Frontal cortex (tissue), 4 donors: ENCODE results near the gene UBASH3B. TPM values are rescaled to one million over a fixed set of nuclear protein-coding genes. Genes with fewer than 3 reads are reported as not detected.
"Not testable (repeated sequence)": the region's sequence is repeated elsewhere in the genome, so short reads cannot be mapped to it uniquely, and the experiment has no call there.

Experiments used
- DNase-seq, 2 donors: peaks; one replicate each; pipeline ENCODE4 v3.0.0; 2012; ENCODE audit warnings: low spot score in 2 of 2
- FAIRE-seq: peaks from 2 replicates; lab custom pipeline; 2012; peaks lifted over from hg19 to GRCh38; lab: Jason Lieb, UNC
- total RNA-seq: library from RNA; depleted of rRNA; stranded (reverse); fragments of >200 nt; gene quantifications from one replicate; pipeline ENCODE4 v1.2.3, GENCODE V29; 2014
- donor health status: control.
- donor health status: control.
- donor health status: control.

The UBASH3B gene
- total RNA-seq, 1 donor from 2014 or later: 24.1 TPM

DNA sequence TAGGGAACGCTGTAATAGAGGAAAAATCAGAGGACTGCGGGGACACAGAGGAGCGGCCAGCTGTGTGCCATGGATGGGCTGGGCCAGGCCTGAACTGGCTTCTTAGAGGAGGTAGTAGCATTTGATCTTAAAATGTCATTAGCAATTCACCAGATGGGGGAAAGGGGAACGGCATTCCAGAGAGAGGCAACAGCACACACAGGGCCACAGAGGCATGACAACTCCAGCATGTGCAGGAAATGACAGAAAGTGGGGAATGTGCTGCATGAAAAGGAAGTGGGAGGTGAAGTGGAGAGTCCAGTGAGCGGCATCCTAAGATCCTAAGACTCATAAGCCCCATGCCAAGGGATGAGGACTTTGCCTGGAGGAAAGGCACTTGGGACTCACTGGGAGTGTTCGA is 69.0 kb downstream of the UBASH3B start:
- DNase-seq: no peak
- FAIRE-seq: no peak

DNA sequence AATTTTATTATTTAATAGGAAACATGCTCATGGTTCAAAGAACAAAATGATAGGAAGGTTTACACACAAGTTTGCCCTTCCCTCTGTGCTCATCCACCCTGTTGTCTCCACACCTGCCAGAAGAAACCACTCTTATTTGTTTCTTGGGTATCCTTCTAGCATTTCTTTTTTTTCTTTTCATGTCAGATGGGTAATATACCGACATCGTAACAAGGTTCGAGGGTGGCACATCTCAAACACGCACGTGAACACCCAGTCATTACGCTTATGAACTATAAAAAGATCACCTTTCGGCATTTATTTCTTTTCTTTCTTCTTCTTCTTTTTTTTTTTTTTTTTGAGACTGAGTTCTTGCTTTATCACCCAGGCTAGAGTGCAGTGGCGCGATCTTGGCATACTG is 70.5 kb downstream of the UBASH3B start:
- FAIRE-seq: no peak

DNA sequence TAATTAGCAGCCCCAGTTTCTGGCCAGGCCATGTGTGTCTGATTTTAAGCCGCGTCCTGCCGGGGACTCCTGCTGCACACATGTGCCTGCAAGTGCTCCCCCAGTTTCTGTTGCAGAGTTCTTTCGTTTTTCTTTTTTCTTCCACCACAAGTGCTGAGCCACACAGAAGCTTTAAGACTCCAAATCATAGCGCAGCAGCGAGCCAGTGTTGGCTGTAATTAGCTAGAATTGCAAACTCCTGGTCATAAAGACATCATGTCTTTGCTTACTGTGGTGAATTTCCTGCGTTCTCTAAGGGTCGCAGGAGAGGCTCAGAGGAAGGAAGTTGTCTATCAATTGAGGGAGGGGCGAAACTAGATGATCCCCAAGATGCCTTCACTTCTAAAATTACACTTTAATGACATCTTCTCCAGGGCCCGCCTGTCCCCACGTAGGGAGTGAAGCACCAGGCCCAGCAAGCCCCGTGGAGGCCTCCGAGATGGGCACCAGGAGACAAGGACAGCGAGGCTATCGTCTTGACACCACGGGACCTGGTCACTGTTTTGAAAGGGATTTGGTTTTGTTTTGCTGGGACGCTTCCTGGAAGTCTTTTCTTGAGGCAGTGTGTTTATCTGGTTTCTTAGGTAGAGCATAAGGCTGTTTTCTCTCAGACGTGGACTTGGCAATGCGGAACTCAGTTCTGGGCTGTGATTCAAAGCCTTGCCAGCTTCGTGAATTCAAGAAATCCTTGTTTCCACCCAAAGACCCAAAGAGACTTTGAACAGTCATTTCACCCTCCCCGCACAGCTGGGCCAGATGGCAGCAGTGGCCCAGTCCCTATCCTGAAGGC is 71.8 kb downstream of the UBASH3B start:
- DNase-seq: no peak

More for the DNA sequence above, 70.5 kb downstream of the UBASH3B start:
- DNase-seq: no peak

DNA sequence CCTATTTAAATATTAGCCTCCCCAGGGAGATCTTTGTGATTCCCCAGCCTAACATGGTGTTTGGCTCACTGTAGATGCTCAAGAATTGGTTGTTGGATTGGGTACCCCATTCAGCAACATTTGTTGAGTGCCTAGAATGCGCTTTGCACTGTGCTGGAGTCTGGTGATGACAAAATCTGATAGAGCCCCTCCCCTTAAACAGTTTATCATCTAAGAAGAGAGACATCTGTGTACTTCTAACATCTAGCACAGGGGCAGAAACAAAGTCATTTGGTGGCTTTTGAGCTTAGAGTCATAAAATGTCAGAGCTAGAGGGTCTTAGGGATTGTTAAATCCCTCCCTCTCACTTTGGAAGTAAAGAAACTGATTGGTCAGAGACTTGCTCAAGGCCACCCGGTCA is 73.0 kb downstream of the UBASH3B start:
- FAIRE-seq (no peak), DNase-seq (no peak)

More for the DNA sequence above, 71.8 kb downstream of the UBASH3B start:
- FAIRE-seq: no peak

DNA sequence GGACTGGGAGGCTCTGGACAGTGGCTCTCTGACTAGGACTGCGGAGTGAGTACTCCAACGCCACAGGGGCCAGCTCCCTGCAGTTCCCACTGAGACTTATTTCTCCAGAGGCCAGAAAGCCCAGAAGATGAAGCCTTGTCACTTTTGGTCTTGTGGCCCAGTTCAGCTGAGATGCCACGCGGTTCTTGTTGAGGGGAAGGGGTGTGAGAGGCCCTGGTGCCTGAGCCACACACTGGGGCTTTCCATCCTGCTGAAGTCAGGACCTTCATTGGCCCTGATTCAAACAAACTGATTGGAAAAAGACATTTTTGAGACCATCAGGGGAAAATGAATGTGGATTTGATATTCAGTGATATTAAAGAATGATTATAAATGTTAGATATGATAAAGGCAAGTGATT is 73.6 kb downstream of the UBASH3B start:
- DNase-seq: no peak
- FAIRE-seq: no peak

DNA sequence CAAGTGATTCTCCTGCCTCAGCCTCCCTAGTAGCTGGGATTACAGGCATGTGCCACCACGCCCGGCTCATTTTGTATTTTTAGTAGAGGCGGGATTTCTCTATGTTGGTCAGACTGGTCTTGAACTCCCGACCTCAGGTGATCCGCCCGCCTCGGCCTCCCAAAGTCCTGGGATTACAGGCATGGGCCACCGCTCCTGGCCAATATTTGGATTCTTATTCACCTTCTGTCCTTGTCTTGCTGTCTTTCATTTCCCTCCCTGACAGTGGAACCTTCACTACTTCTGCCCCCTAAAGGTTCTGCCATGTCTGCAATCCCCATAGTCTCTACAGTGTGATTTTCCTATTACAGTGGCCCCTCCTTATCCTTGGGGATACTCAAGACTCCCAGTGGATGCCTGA is 75.2 kb downstream of the UBASH3B start:
- not testable (repeated sequence) for DNase-seq, FAIRE-seq

DNA sequence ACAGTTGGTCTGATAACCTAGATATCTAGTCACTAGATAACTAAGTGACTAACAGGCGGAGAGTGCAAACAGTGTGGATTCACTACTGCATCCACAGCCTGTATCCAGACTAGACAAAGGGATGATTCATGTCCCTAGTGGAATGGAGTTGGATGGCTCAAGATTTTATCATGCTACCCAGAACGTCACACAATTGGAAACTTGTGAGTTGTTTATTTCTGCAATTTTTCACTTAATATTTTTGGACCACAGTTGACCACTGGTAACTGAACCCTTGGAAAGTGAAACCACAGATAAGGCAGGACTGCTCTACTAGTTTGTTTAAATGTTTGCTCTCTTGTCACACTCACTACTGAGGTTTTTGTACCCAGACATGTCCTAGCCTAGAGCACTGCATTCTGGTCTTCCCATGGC is 76.0 kb downstream of the UBASH3B start:
- DNase-seq (no peak), FAIRE-seq (no peak)

DNA sequence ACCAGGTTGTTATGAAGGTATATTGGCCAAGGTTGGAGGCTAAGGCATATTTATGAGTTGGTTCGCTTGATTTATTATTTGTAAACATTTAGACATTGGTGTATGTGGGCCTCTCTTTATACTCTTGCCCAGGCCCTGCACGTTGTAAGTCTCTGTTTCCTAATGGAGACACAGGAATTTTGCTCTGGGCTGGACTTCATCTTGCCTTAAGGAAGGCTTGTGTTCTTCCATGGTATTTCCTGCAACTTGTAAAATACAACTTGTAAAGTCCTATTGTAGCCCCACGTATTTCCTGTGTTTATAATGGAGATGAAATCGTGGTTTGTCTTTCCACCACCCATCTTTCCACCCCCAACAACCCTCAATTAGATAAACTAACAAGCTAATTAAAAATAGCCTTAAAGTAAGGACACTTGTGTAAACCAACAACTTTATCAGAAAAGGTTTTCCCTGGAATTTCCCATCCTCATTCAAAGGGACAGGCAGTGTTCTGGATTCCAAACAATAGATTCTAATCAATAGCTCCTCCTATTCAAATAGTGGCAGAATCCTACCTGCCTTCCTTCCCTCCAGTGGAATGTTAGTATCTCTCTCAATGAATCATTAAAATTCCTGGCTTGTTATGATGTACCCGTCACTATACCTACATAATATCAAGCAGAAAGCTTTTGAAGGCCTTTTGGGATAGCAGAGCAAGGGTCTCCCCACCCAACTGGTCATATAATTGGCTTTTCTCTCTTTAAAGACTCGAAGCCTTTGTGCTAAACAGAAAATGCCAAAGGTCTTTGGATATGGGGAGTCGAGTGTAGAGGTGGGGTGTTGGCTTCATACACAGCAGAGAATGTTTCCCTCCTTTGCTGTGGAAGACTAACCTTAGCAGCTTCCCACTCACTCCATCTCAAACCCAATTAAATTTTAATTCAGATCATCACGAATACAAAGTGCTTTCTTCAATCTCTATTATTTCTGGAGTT is 77.1 kb downstream of the UBASH3B start:
- no peak for DNase-seq
- no peak for FAIRE-seq

DNA sequence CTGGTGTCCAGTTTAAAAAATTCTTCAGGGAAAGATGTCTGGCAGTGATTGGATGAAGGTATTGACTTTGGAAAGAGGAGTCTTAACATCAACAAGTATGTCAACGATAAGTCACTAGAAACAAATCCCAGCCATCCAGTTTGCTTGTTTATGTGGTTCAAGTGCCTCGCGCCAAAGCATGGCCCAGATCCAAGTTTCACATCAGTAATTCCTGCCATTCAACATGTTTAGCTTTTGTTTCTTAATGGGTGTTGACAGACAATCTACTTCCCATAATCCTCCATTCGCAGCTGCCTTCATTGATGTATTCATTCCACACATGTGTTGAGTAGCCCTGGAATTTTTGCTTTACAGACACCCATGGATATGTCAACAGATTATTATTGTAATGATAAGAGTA is 77.8 kb downstream of the UBASH3B start:
- no peak for FAIRE-seq

DNA sequence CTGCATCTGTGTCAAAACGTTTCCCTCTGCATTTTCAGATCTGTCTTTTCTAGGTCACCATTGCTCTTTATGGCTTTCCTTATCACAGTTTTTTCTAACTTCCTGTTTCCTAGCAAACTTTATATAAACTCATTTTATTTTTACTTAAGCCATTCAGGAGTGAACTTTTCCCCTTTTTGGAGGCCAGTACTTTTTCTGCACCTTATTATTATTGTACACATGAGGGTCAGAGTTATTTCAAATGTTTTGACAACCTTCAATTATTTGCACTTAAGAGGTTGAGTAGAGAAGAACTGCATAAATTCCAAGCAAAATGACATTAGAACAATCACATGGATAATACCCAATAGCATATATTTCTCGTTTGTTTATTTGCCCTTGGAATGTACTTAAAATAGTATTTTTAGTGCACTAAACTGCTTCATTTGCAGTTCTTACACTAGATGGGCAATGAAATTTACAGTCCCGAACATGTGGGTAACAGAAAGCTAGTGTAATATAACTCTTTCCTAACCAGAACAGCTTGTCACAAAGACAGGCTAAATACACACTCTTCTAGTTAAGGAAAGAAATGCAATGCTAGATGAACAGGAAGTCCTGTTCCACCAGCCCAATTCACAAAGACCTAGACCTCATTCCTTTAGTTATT is 79.5 kb downstream of the UBASH3B start:
- no peak for FAIRE-seq

More for the DNA sequence above, 77.8 kb downstream of the UBASH3B start:
- no peak for DNase-seq

DNA sequence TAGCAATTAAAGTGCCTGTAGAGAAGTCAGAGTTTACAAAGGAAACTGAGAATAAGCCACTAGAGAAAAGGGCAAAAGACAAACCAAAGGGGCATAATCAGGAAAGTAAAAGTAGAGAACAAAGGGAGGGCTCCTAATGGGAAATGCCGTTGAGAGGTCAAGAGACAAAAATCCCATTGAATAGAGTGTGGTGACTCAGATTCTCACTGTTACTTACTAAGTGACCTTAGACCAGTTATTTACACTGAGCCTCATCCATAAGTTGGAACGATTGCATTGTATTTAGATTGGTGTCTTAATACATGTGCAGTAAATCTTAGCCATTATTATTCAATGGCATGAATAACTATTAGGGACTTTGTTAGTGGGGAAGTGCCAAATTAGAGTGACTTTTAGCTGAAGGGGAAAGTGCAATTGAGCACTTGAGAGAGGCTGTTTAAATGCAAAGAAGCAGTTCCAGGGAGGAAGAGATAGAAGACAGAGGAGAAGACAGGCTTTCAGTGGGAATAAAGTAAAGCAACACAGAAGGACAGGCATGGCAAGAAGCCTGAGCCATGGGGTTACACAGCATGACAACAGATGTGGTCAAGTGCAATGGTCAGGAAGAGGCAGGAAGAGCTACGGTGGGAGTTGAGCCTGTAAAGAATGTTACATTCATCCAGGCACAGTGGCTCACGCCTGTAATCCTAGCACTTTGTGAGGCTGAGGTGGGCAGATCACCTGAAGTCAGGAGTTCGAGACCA is 82.6 kb downstream of the UBASH3B start:
- DNase-seq (no peak), FAIRE-seq (no peak)

More for the DNA sequence above, 79.5 kb downstream of the UBASH3B start:
- DNase-seq: no peak

DNA sequence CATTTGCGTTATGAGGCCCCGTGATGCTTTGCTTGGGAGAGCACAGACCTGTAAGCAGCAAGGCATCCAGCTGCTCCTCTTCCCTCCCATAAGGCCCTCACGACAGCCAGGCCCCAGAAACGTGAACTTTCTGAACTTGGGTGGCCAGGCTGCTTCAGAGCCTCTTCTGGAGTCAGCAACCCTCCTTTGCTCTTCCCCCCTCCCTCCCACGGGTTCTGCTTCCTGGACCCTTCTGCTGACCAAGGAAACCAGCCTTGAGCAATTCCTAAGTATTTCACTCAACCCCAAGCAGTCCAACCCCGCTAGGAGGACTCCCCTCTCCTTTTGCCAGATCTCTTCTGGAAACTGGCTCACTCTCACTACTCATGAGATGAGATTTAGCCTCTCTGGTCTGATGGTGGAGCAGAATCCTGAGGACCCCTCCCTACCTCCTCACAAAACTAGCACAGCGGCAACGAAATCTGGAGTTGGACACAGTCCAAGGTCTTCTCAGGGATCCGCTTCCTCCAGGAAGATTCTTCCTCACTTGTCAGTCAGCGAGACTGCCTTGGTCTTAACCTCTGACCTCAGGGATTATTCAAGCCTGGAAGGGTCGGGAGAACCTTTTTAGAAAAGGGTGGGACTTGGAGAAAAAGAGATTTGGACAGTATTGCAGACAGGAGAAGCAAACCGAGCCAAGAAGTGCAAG is 86.2 kb downstream of the UBASH3B start:
- DNase-seq: no peak
- FAIRE-seq: no peak

DNA sequence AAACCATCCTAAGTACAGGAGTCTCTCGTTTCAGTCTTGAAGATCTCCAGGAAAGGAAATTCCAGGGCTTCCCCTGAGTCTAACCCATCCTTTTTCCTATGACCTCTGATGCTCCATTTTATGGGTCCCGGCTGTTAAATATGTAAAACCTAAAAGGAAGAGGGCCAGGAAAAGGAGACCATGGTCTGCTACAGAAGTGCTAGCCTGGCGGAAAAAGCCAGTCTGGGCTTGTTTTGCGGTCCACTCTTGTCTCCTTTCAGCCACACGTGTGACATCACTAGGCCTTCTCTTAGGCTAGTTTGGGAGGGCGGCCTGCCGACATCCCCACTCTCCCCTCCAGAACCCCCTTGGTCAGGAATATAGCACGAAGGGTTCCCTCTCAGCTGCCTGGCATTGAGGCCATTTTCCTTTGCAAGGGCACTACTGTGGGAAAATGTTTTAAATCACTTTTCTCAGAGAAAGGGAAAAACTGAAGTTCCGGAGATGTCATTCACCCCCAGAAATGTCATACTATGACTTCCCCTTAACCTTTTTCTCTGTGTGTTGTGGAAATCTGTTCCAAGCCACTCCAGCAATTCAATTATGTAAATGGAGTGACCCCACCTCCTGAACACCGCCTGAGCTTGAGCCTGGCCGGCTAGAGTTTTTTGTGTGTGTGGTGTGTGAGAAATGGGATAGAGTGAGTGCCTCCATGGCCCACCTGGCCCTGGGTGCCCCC is 86.9 kb downstream of the UBASH3B start:
- DNase-seq (no peak), FAIRE-seq (no peak)

DNA sequence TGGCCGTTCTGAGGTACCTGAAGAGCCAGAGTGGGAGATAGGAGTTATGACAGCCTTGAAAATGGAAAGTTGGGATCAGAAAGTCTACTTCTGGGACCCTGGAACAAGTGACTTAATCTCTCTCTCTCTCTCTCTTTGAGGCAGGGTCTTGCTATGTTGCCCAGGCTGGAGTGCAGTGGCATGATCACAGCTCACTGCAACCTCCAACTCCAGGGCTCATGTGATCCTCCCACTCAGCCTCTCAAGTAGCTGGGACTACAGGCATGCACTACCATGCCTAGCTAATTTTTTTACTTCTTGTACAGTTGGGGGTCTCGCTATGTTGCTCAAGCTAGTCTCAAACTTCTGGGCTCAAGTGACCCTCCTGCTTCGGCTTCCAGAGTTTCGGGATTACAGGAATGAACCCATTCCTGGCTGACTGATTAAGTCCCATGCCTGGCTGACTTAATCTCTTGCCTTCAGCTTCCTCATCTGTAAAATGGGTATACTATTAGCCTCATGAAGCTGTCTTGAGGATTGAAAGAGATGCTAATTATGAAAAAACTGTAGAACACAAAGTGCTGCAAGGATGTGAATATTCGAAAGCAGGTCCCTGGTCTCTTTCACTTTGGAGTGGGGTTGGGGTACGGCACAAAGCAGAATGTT is 87.7 kb downstream of the UBASH3B start:
- DNase-seq (no peak), FAIRE-seq (no peak)

DNA sequence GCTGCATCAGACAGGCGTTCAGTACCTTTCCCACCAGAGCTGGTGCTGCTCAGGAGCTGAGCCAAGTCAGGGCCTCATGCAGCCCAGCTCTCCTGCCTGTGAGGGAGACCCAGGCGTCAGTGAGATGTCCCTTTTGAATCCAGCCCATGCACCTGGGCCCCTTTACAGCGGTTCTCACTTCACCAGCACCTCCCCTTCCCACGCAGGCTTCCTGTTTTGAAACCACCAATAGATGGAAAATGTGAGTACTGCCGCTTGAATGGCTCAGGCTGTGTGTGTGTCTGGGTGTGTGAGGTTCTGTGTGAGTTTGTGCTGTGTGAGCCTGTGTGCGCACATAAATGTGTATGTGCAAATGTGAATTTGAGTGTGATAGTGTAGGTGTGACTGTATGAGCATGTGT is 88.4 kb downstream of the UBASH3B start:
- no peak for FAIRE-seq

DNA sequence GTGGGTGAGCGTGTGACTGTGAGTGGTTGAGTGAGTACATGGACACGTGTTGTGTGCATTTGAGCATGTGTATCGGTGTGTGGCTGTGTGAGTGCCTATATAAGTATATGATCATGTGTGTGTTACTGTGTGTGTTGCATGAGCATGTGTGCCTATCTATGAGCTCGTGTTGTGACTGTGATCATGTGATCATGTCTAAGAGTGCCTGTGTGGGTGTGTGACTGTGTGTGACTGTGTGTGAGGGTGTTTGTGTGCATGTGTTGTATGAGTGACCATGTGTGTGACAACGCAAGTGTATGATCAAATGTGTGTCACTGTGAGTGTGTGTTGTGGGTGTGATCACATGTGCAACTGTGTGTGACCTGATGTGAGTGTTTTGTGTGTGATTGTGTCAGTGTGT is 88.8 kb downstream of the UBASH3B start:
- FAIRE-seq (no peak), DNase-seq (no peak)

More for the DNA sequence above, 88.4 kb downstream of the UBASH3B start:
- no peak for DNase-seq

DNA sequence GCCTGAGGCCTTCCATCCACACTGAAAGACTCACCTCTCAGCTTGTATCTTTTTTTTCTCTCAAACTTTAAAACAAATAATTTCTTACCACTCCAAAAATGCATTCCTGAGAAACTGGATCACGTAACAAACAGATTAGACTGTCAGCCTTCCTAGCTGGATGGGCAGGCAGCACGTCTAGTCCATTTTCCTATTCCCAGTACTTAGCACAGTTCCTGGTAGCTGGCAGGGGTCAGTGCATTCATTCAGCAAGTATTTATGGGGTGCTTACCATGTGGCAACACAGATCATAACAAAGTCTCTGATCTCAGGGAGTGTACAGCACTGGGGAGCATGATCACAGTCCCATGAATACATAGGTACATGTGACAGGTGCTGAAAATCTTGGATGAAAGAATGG is 89.6 kb downstream of the UBASH3B start:
- FAIRE-seq (no peak), DNase-seq (no peak)

DNA sequence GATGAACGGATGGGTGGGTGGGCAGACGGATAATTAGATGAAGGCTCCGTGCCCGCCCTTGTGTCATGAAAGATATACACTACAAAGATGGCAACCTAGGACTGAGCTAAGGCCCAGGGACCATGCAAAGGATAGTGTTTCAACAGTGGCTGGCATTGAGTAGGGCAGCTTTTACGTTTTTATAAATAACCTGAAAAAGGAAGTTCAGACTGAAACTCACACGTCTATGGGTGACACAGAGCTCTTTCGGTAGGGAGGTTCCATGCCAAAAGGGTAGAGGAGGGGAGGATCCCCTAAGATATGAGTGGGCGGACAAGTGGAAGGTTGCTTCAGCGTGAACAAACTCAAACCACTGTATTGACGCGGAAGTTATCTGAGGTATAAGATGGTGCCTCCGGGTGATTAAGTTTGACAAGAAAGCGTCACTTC is 90.5 kb downstream of the UBASH3B start:
- FAIRE-seq: no peak
- no peak for DNase-seq
